IPS DF 4.7 (cell line): ENCODE measurements around the gene HDAC6.
A peak's percentile ranks its signal among the peaks of the same experiment; 100 is the strongest.

Source experiments
- DNase-seq: peaks from one replicate; pipeline ENCODE4 v3.0.0-alpha.2; 2013; ENCODE audit warnings: low spot score; ENCODE audit errors: extremely low read depth

The HDAC6 gene

GRCh38 chrX:48801280-48802088 is at the start of gene HDAC6:
TSS of gene HDAC6 (plus strand) at chrX:48802067. CDS start at chrX:48802693, 626 bp downstream.
- peak; percentile 79 for DNase-seq

- DNase-seq, result no peak
Observed at GRCh38 chrX:48752498-48752897, 49.4 kb upstream of the HDAC6 start.

- no peak for DNase-seq
Observed at GRCh38 chrX:48753708-48754228, 48.1 kb upstream of the HDAC6 start.

GRCh38 chrX:48754238-48754637 is 47.6 kb upstream of the HDAC6 start:
- no peak for DNase-seq

GRCh38 chrX:48761674-48762471 is 40.0 kb upstream of the HDAC6 start, which contains the start of gene GLOD5:
TSS of gene GLOD5 (plus strand) at chrX:48761747. CDS start at chrX:48761791, 44 bp downstream.
- peak; percentile 38 for DNase-seq

GRCh38 chrX:48769230-48769629 is 32.6 kb upstream of the HDAC6 start:
- DNase-seq, result no peak

- no peak for DNase-seq
Observed at GRCh38 chrX:48770296-48770695, 31.6 kb upstream of the HDAC6 start.

GRCh38 chrX:48772602-48773001 is 29.3 kb upstream of the HDAC6 start:
- DNase-seq, result no peak

GRCh38 chrX:48776818-48777439 is 24.9 kb upstream of the HDAC6 start:
- no peak for DNase-seq

- no peak for DNase-seq
Observed at GRCh38 chrX:48779399-48779798, 22.5 kb upstream of the HDAC6 start.

GRCh38 chrX:48781705-48782104 is 20.2 kb upstream of the HDAC6 start:
- no peak for DNase-seq

GRCh38 chrX:48782216-48782615 is 19.7 kb upstream of the HDAC6 start:
- DNase-seq, result no peak

- no peak for DNase-seq
Observed at GRCh38 chrX:48782795-48783194, 19.1 kb upstream of the HDAC6 start.

GRCh38 chrX:48784726-48785125 is 17.1 kb upstream of the HDAC6 start:
- DNase-seq, result no peak

GRCh38 chrX:48785186-48785539 is 16.7 kb upstream of the HDAC6 start:
- DNase-seq, result no peak

GRCh38 chrX:48785540-48786214 is 16.2 kb upstream of the HDAC6 start:
- DNase-seq, result no peak

GRCh38 chrX:48786341-48786800 is 15.5 kb upstream of the HDAC6 start, which contains the start of gene GATA1:
TSS of gene GATA1 (plus strand) at chrX:48786590. CDS start at chrX:48791110, 4,520 bp downstream.
- no peak for DNase-seq

GRCh38 chrX:48786825-48787504 is 14.9 kb upstream of the HDAC6 start:
- DNase-seq, result no peak

GRCh38 chrX:48787505-48788443 is 14.1 kb upstream of the HDAC6 start:
- DNase-seq, result no peak
